GM12864 (cell line): ENCODE results near the gene PLEKHG2.
"Not testable (repeated sequence)": the region's sequence is repeated elsewhere in the genome, so short reads cannot be mapped to it uniquely, and the experiment has no call there.

ENCODE experiments used
- DNase-seq: peaks from one replicate; pipeline ENCODE4 v3.0.0-alpha.2; 2011; ENCODE audit warnings: low read depth
- H3K4me3 ChIP-seq: 2 replicates; pipeline ENCODE4 v1.5.1; 2011; ENCODE audit warnings: mild to moderate bottlenecking, low read depth, low read length, control low read depth
- TF ChIP-seq, protein P1 (sequence below): IDR thresholded peaks from 2 replicates; pipeline ENCODE4 v1.5.1; 2011; ENCODE audit warnings: low read depth, mild to moderate bottlenecking, moderate library complexity, low read length, control low read depth, inconsistent platforms; ENCODE audit errors: missing control alignments

Gene PLEKHG2

DNA sequence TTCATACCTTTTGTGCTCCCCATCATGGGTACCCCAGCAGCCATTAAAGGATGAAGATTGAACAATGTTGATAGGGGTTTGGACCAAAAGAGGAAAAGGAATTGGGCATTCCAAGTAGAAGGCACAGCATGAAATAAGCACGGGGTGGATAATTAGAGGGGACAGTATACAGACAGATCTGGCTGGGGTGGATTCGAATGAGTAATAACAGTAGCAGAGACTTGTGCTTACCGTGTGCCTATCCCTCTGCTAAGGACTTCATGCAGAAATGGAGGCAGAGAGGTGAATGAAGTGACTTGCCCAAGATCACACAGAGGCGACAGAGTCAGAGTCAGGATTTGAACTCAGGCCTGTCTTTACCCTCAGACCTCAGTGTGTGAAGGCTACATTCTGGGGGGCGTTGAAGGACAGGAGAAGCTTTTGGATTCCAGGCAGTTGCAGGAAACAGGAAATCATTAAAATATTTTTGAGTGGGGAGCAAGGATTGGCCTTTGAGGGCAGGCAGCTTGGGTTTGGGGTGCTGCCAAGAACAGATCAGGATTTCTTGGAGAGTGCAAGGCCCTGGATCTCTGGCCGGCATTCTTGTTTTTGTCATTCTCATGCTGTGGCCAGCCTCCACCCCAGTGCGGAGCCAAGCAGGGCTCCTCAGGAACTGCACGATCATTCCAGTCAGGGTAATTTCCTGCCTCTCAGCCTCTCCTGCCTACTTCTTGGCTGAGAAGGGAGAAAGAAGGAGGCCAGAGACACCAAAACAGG is 40.2 kb upstream of the PLEKHG2 start:
- DNase-seq: no peak
- no peak overlapping the region for H3K4me3 ChIP-seq
- TF ChIP-seq, protein P1, sequence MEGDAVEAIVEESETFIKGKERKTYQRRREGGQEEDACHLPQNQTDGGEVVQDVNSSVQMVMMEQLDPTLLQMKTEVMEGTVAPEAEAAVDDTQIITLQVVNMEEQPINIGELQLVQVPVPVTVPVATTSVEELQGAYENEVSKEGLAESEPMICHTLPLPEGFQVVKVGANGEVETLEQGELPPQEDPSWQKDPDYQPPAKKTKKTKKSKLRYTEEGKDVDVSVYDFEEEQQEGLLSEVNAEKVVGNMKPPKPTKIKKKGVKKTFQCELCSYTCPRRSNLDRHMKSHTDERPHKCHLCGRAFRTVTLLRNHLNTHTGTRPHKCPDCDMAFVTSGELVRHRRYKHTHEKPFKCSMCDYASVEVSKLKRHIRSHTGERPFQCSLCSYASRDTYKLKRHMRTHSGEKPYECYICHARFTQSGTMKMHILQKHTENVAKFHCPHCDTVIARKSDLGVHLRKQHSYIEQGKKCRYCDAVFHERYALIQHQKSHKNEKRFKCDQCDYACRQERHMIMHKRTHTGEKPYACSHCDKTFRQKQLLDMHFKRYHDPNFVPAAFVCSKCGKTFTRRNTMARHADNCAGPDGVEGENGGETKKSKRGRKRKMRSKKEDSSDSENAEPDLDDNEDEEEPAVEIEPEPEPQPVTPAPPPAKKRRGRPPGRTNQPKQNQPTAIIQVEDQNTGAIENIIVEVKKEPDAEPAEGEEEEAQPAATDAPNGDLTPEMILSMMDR: no peak

DNA sequence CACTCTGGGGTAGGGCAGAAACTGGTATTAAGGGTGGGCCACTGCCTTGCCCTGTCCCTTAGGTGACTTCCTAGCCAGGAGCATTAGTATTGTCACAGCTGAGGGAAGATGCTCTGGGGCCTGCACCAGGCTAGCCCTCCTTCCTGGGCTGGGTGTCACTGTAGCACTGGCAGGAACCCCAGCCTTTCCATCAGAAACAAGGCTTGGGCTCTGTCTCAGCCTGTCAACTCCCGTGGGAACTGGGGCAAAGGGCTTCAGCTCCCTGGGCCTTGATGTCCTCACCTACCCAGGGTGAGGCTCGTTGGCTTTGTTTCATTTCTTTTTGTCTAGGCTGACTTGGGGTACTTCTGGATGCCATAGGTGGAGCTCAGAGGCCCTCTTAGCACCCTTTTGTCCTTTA is 39.5 kb upstream of the PLEKHG2 start:
- TF ChIP-seq, protein P1: no peak
- DNase-seq: no peak
- no peak overlapping the region for H3K4me3 ChIP-seq

DNA sequence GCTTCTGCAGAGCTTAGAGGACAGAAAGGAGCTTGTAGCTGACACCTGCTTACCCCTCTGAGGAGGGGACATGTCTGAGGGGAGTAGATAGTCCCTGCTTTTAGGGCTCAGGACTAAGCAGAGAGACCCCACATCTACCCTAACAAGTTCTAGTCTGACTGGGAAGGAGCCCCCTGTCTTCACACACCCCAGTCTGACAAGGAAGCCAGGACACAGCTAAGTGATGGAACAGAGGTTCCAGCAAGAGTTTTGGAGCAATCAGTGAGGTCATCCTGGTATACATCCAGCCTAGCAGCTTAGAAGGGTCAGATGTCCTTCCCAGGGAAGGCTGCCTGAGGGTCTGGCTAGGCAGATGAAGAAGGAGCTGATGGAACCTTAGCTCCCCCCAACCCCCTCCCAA is 36.5 kb upstream of the PLEKHG2 start:
- TF ChIP-seq, protein P1: no peak
- H3K4me3 ChIP-seq: no peak overlapping the region
- DNase-seq: no peak

DNA sequence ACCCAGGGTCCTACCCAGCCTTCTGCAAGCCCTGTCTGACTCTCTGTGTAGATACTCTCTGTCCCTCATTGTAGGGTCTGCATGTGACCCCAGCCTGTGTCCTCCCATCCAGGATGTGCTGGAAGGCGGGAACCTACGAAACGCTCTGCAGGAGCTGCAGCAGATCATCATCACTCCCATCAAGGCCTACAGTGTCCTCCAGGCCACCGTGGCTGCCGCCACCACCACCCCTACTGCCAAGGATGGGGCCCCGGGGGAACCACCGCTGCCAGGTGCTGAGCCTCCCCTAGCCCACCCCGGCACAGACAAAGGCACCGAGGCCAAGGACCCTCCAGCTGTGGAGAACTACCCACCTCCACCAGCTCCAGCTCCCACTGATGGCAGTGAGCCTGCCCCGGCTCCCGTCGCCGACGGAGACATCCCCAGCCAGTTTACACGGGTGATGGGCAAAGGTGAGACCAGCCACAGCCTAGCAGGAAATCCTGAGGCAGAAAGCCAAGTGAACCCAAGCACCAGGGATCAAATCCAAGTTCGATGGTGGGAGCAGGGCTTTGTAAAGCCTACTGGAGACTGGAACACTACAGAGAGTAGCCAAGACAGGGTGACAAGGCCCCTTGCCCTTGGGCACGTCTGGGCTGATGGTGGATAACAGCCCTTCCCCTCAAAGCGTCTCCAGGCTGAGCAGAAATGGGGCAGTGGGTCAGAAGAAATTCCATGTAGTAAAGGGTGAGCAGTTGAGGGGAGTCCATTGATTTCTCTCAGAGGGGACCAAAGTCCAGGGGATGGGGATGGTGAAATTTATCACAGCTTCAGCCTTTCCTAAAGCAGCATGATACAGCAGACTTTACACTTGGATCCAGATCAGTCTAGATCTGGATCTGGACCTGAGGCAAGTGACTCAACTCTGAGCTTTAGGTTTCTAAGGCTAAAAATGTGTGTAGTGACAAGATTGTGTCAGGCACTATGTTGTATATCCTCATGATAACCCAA is 34.8 kb upstream of the PLEKHG2 start:
- TF ChIP-seq, protein P1: no peak
- H3K4me3 ChIP-seq: no peak overlapping the region
- no peak for DNase-seq

DNA sequence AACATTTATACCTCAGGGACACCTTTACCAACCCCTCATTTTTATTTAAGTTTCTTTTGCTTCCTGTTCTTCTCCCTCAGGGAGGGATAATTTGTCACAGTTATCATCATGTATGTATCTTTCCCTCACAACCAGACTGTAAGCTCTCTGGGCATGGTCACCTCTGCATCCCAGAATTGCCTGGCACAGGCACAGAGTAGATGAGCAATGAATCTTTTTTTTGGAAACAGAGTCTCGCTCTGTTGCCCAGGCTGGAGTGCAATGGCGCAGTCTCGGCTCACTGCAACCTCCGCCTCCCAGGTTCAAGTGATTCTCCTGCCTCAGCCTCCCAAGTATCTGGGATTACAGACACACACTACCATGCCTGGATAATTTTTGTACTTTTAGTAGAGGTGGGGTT is 33.1 kb upstream of the PLEKHG2 start:
- not testable (repeated sequence) for H3K4me3 ChIP-seq, DNase-seq

DNA sequence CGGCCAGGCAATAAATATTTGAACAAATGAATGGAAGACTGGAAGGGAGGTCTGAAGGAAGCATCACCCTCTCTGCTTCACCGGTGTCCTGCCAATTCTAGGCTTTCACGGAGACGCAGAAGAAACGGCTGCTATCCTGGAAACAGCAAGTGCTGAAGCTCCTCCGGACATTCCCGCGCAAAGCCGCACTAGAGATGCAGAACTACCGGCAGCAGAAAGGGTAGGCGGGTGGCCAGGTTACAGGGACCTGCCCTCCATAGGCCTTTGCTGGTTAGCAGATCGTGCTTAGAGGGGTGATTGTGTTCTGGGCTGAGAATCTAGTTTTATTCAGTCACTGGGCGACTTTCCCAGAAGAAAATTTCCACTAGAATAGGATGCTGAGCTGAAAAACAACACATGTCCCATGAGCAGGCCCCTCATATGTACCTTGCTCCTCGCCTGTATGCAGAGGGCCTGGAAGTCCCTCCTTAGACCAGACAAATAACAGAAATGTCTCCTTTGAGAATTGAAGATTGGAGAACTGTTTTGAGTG is 32.5 kb upstream of the PLEKHG2 start:
- DNase-seq: no peak
- no peak overlapping the region for H3K4me3 ChIP-seq
- TF ChIP-seq, protein P1: no peak
